GM12878 (cell line): ENCODE data around the gene RASSF8.

Experiments used
- CHD4 ChIP-seq: fragments of 200-600 bp; sonication (generic); IDR thresholded peaks from 2 replicates; pipeline ENCODE4 v1.6.1; 2016; ENCODE audit warnings: mild to moderate bottlenecking
- CREB1 ChIP-seq: IDR thresholded peaks from 2 replicates; pipeline ENCODE4 v1.6.1; 2012; ENCODE audit warnings: low read depth, mild to moderate bottlenecking, inconsistent platforms
- CTCF ChIP-seq, 3 experiments: IDR thresholded peaks in 2 of 3; conservative IDR thresholded peaks in 1 of 3; 2 replicates each; pipeline ENCODE4 v1.5.1; 2011; ENCODE audit warnings: low read depth in 3 of 3, low read length in 3 of 3, mild to moderate bottlenecking in 3 of 3, control low read depth in 2 of 3, moderate library complexity in 2 of 3, inconsistent platforms in 1 of 3, mixed read lengths in 1 of 3; ENCODE audit not compliant: control insufficient read depth in 2 of 3, insufficient read depth in 1 of 3; ENCODE audit errors: extremely low read depth in 1 of 3
- EP300 ChIP-seq, 2 experiments: fragments of 150-350 bp in 1 of 2; IDR thresholded peaks; 2 replicates each; pipeline ENCODE4 v1.6.1; 2011 to 2012; ENCODE audit warnings: low read depth in 2 of 2, low read length in 2 of 2, borderline replicate concordance in 1 of 2, improper control_type of control experiment in 1 of 2, inconsistent platforms in 1 of 2; ENCODE audit not compliant: control insufficient read depth in 1 of 2
- EZH2 ChIP-seq: IDR thresholded peaks from 2 replicates; pipeline ENCODE4 v1.6.1; 2012; ENCODE audit warnings: low read depth, mild to moderate bottlenecking, control low read depth, inconsistent platforms, low read length, borderline replicate concordance; ENCODE audit not compliant: control insufficient read depth
- MTA2 ChIP-seq: fragments of 450-650 bp; IDR thresholded peaks from 2 replicates; pipeline ENCODE4 v1.6.1; 2016; ENCODE audit warnings: low read depth, mild to moderate bottlenecking, moderate library complexity
- MYC ChIP-seq: IDR thresholded peaks from 2 replicates; pipeline ENCODE4 v1.6.1; 2011; ENCODE audit warnings: mild to moderate bottlenecking, low read length, moderate library complexity, inconsistent platforms; ENCODE audit not compliant: insufficient read depth, insufficient replicate concordance, insufficient read length, severe bottlenecking
- POLR2A ChIP-seq: IDR thresholded peaks from 2 replicates; pipeline ENCODE4 v1.6.1; 2011; ENCODE audit warnings: low read depth, mild to moderate bottlenecking, low read length
- POLR2AphosphoS5 ChIP-seq: IDR thresholded peaks from 2 replicates; pipeline ENCODE4 v1.6.1; 2011; ENCODE audit warnings: mild to moderate bottlenecking, low read length, inconsistent platforms
- ZBTB33 ChIP-seq: fragments of 450-650 bp; IDR thresholded peaks from 2 replicates; pipeline ENCODE4 v1.6.1; 2017; ENCODE audit warnings: mild to moderate bottlenecking

- TF ChIP-seq CHD4 (no peak), EZH2 (no peak), POLR2AphosphoS5 (no peak), MTA2 (no peak), ZBTB33 (no peak), POLR2A (no peak), MYC (no peak), CTCF (IDR thresholded peaks at IDR 0.05 in 2 of 3, conservative IDR thresholded peaks at IDR 0.05 in 1 of 3; ENCODE audit: control insufficient read depth in 2 of 3, extremely low read depth in 1 of 3, insufficient read depth in 1 of 3, low read depth in 3 of 3, low read length in 3 of 3) (no peak), EP300 (IDR thresholded peaks at IDR 0.05; ENCODE audit: borderline replicate concordance in 1 of 2, control insufficient read depth in 1 of 2, low read depth in 2 of 2, low read length in 2 of 2) (no peak), CREB1 (no peak)
Observed at GRCh38 chr12:26069796-26070195, 111.3 kb downstream of the RASSF8 start.
